ENCODE results near the gene PM20D1.
A peak's percentile ranks its signal among the peaks of the same experiment; 100 is the strongest.
"Not testable (repeated sequence)": the region's sequence is repeated elsewhere in the genome, so short reads cannot be mapped to it uniquely, and the experiment has no call there.

The PM20D1 gene

DNA sequence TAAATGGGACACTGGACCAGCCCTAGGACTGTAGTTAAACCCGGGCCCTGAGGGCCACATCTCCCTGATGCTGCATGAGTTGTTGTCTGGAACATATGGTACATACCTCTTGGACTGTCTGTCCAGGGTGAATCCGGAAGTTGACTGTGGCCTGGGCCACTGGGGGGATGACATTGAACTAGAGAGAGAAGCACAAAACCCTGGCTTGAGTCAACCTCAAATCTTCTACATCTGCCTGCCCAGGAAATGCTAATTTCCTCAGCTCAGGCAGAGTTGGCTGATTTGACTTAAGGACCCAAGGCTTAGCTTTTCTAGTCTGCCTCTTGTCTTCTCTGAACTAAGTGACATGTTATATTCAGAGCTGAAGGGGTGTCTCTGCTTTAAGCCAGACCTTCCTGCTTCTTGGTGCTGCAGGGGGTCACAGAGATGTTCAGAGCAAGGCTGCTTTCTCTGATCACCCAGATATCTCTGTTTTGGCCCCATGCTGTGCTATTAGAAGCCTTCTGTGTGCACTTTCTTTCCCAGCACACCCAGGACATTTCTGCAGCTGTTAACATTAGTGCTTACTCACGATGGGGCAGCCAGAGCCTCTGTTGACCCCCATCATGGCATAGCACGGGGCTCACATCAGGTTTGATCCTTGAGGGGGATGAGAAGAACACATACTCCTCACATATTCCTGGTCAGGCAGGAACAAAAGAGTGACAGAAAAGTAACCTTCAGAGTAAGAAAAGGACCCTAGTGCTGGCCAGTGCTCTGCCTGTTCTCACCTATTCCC lies 9.6 kb downstream of the PM20D1 start:
- DNase-seq, result no peak

DNA sequence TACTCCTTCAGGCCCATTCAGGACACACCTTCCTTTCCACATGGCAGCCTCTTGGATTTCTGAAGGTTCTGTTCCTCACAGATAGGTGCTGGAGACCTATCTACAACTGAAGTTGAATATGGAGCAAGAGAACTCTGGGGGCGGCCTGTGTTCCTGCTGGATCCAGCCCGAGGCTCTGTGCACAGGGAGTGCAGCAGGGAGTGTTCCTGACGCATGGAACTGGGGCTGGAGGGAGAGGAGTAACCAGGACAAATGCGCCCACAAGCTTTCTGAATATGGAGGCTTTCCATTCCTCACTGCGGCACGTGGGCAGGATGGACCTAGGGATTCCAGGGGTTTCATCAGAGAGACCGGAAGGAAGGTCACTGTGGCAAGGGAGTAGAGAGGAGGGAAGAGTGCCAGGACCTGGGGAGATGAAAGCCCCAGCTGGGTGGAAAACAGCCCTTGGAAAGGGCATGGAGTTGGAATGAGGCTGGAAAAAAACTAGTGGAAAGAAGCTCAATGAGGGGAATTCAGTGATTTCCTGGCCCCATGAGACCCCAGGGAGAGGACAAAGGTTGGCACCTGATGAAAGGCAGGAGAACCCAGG lies 12.5 kb downstream of the PM20D1 start:
- no peak for DNase-seq

DNA sequence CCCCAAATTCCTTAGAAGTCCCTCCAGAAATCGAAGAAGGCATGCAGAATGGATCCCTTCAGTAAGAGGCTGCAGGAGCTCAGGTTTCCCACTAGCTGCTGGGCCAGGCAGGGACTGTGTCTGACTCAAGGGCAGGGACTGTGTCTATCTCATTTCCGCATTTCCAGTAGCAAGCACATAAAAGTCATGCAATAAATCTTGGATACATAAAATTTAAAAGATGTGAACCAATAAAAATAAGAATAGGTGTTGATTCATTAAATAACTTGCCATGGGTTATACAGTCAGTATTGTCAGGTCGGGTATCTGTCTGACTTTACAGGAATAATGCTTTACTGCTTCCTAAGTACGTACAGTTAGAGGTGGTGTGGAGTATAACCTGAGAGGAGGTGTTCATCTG lies 15.2 kb downstream of the PM20D1 start:
- no peak for DNase-seq

DNA sequence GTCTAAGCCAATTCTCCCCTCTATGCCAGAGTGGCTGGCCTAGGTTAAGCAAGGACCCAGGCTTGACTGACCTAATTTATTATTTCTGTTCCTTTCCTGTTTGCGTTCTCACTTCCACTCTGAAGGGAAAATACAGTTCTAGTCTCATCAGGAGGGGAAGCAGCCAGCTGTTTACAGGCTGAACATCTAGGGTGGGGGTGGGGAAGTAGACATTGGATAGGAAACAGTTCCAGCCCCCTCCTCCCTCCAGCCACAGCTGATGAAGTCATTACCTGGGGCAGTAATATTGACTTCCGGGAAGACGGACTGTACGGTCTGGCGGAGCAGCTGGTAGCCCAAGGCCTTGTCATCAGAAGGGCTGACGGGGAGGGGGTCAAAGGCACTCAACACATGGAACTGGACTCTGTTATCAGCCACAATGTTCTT lies 17.6 kb downstream of the PM20D1 start:
- DNase-seq, result no peak

DNA sequence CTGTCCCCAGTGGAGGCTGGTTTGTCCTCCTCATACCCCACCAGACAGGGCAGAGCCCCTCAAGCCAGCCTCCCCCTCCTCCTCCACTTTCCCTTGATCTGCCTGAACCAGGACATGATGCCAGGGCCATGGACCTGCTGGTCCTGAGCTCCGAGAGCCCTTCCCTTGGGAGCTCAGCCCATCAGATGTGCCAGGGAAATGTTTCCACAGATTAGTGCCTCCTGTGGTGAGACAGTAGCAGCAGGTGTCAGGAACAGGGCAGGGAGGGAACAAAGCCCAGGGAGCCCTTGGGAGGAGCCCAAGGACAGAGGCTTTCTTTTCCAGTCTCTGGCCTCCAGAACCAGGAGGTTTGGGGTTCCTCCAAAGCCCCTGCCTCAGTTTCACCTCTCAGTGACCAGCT lies 22.3 kb downstream of the PM20D1 start:
- no peak for DNase-seq

DNA sequence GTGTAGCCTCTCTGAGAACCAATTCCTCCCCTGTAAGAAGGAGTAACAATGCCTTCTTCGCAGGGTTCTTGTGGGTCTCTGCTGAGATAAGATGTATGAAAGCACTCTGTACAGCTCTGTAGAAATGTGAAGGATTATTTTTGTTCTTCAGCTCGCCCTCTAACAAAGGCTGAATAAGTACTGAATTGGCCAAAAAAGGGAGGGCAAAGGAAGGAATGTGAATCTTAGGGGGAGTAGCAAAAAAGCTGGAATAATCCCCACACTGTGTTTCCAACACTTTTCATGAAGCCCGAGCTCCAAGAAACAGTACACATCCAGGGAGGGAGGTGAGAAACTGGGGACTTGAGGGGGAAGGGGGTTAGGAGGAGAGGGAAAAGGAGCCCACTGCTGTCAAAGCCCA lies 22.9 kb downstream of the PM20D1 start:
- DNase-seq, result no peak

DNA sequence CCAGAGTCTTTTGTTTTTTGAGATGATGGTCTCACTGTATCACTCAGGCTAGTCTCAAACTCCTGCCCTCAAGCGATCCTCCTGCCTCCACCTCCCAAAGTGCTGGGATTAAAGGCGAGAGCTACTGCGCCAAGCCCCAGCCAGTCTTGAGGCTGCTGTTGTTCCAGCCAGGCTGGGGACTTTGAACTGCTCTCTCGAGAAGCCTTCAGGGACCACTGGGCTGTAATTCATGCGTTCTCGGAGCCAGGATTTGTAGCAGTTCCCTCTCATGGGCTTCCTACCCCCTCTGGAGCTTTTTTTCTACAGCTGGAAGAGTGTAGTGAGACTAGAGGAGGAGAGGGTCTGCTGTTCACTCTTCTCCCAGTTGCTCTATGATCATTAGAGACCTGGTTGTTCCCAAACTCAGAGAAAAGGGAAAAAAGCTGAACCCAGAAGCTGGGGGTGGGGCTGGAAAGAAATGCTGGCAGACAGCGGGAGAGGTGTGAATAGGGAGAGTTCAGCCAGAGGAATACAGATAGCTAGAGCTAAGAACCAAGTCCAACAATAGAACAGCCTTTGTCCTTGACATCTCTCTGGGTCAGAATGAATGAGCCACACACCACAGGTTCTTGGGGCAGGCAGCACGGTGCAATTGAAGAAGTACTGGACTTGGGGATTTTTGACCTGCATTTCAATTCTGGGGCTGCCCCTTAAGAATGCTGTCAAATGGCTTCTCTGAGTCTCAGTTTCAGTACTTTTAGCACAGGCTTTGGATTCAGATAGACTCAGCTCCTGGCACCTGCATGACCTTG lies 23.7 kb downstream of the PM20D1 start:
- no peak for DNase-seq

DNA sequence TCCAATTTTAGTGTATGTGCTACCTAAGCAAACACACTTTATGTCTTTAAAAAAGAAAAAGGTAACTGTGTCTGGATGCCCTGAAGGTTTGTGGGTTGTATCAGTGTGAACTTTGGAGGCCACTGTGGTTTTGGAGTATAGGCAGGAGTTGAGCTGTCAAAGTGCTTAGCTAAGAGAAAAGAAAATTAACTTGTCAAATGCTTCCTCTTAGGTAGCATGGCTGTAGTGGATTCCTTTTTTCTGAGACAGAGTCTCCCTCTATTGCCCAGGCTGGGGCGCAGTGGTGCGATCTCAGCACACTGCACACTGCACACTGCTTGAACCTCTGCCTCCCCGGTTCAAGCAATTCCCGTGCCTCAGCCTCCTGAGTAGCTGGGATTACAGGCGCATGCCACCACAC lies 25.8 kb downstream of the PM20D1 start:
- no peak for DNase-seq

DNA sequence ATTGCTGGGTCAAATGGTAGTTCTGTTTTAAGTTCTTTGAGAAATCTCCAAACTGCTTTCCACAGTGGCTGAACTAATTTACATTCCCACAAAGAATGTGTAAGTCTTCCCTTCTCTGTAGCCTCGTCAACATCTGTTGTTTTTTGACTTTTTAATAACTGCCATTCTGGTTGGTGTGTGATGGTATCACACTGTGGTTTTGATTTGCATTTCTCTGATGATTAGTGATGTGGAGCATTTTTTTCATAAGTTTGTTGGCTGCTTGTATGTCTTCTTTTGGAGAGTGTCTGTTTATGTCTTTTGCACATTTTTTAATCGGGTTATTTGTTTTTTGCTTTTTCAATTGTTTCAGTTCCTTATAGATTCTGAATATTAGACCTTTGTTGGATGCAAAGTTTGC lies 26.7 kb downstream of the PM20D1 start:
- not testable (repeated sequence) for DNase-seq

DNA sequence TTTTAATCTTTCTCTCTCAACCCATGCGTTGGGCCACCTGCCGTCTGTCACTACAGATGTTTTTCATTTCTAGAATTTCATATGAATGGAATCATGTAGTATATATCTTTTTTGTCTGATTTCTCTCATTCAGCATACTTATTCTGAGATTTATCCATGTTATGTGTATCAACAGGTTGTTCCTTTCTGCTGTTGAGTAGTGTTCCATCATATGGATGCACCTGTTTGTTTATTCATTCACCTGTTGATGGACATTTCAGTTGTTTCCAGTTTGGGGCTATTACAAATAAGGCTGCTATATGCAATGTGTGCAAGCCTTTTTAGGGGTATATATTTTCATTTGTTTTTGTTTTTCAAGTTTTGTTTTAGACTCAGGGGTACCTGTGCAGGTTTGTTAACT lies 27.5 kb downstream of the PM20D1 start:
- no peak for DNase-seq

DNA sequence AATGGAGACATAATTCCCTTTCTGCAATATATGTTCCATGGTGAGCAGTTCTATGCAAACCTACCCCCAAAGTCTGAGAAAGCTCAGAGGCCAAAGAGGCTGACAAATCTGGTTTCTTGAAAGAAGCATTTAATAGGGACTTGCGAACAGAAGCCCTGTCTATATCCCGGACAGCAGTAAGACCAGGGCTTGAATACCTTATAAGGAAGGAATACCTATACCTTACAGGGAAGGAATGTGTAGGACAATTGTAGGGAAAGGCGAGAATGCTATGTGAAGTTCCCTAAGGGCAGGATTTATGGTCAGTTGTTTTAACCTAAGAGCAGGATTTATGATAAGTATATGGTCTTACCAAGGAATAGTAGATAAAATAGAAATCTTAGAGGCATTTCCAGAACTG lies 31.9 kb downstream of the PM20D1 start:
- no peak for DNase-seq

DNA sequence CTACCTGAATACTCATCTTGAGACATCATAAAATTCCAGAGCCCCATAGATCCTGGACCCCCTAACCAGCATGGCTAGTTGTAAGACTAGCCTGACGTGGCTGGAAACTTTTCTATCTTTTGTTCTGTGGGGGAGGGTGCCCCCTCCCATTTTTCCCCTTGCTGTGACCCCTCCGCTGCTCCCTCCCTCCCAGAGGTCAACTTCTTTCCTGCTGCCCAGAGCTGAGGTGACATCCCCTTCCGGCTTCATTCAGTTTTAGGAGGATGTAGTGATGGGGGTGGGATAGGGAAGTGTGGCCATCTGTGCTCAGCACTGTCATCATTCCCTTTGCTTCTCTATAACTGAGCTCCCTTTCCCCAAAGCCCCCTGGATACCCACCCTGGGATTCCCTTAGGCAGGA lies 32.6 kb downstream of the PM20D1 start:
- DNase-seq, result no peak

DNA sequence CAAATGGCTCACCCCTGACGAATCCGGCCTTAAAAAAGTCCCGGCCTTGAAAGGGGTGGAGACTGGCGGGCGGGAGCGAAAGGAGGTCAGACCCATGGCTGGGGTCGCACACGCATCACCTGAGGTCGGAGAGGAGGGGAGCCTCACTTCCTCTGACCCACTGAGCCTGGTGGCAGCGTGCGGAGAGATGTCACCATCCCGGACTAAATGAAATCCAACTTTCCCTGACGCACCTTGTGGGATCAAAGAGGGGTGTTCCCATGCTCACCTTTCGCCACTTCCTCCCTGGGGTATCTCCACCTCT lies 36.2 kb downstream of the PM20D1 start:
- no peak for DNase-seq

DNA sequence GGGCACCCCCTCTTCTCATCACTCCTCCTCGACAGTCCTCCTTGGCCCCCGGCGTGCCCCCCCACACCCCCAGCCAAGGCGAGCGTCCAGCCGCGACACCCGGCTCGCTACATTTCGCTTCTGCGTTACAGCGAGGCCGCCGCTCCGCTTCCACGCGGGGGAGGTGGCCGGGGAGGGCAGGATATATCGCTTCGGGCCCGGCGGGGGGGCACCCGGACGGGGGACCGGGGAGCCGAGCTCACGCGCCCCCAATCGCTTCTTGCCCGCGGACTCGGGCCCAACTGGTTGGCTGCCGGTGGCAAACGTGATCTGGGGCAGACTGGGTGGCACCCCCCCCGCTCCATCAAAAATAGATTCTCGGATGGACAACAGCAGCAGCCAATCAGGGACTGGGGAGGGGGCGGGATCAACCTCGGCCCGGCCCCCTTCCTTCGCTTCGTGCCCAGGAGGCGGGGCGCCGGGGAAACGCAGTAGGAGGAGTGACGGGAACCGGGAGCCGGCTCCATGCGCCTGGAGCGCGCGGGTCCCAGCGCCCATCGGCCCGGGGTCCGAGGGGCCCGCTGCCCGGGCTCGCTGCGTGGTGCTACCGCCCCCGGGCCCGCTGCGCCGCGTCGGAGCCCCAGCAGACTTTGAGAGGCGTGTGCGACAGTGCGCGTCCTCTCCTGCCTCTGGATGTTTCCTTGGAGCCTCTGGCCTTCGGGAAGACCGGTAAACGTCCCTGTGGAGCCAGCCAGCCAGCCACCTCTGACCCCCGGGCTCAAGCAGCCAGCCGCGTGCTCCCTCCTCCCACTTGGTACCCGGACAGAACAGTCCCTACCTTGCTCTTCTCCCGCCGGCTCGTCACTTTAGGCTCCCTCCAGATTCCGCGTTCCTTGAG lies 36.8 kb downstream of the PM20D1 start, which contains the start of gene SLC41A1:
TSS of gene SLC41A1 (minus strand) at position 321 of the 877 bp plus-strand sequence. CDS start 2,757 bp downstream, outside the sequence.
- DNase-seq, result peak; percentile 94 to 97

DNA sequence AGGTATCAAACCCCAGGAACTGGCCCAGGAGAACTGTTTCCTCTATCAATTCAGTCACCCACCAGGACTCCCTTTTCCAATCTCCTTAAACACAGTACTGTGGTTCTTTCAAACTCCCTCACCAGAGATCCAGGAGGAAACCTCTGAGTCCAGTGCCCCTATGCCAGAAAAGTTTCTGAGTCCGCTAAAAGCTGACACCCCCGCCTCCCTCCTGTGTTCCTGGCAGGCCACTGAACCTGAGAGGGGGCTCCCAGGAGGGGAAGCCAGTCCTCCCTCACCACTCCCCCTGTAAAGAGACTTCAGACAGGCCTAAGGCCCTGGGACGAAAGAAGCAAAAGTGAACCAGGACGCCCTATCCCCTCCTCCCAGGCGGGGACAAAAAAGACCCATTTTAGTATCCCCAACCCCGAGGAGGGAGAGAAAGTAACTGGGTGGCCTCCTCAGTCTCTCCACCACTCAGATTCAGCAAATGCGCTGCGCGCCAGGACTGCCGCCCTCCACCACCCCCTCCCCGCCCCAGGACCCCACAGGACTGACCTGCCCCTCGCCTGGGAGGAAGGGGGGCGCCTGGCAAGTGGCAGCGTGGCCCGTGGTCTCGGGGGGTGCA lies 37.6 kb downstream of the PM20D1 start:
- DNase-seq, result peak; percentile 29 to 49

DNA sequence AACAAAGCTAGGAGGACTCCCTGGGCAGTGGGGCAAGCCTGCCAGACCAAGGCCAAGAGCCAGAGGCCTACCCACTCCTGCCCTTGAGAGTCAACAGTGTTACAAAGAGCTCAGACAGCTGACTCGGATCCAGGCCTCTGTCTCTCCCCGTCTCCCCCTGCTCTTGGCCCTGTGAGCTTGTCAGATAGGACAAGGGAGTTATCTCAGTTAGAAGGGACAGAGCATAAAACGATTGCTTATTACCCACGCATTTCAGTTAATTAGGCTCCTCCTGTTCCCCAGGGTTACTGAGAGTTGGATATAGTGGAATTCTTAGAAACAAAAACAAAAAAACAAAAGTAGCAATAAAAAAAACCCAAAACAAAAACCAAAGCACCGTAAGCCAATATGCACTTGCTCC lies 38.3 kb downstream of the PM20D1 start:
- peak; percentile 56 to 76 for DNase-seq

DNA sequence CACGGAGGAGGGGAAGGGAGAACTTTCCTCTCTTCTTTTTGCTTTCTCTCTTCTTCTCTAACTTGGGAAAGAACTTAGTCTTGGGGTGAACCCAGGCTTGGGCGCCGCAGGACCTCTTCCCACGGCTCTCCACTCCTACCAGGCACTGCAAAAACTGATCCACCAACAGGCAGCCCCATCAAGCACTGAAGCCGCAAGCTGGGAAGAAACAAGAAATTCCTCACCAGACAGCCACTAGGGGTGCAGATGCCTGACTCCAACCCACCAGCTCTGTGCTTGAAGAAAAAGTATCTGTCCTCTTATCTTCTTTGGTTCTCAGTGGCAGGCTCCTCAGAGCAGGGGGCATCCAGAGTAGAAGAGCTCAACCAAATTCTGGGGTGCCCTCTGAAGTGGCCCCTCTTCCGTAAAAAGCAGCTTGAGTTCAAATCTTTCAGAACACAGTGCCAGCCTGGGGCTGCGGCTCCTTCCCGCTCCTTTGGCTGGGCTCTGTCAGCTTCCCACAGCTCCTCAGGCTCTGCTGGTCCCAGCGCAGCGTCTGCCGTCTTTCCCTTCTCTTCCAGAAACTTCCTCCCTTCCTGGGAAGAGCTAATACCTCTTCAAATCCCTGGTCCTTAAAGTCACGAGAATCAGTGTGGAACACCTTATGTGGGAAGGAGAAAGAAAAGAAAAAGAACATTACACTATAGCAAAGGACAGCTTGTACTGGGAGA lies 39.3 kb downstream of the PM20D1 start:
- no peak for DNase-seq

DNA sequence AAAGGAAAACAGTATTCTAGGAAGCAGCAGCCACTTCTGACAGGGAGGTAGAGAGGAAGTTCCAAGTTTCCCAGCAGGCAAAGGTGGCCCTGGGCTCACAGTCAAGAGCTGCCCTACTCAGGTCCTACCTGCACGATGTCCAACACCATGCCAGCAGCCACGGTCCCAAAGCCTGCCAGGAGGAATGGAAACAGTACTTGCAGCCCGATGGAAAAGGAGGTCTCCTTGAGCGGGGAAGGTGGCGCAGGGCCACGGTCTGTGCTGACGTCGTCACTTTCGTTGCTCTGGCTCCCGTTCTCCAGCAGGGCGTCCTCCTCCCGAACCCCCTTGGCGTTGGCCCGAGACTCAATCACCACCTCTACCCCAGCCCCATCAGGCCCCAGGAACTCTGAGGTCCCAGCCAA lies 40.0 kb downstream of the PM20D1 start:
- no peak for DNase-seq

DNA sequence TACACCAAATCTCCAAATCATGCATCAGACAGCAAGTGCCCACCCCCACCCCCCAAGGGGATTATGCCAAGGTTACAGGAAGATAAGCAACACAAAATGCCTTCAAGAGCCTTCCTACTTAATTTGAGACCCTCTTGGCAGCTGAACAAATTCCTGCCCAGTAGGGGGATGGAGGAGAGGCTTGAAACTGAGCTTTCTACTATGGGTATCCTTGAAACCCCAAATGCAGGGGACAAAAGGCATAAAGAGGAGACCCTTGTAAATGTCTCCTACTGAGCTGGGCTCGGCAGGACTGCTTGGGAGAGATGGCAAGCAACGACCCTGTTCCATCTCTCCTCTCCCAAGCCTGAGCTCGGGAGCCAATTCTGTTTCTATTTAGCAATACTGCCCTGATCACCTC lies 40.5 kb downstream of the PM20D1 start:
- DNase-seq, result no peak

DNA sequence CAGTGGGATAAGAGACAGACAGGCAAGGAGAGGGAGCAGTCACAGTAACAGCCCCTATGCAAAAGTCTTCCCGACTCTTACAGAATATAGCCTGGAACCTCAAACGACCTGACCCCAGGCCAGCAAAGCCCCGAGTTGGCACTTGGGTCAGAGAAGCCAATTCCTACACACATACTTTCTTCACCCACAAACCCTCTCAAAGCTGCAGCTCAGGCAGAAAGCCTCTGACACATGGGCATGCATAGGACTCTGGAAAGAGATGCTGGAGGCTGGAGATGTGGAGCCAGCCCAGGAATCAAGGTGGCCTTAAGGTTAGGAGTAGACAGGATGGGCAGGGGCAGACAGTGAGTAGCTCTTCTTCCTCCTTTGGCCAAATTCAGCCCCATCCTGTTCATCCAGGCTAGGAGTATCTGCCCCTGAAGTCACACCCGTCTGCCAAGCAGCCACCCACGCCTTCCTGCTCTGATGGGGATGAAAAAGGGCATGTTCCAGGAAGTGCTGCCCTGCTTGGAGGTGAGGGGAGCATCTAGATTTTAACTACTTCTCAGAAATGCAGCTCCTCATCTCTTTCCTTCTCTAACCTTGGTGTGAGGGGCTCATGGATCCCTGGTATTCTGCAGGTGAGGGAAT lies 44.7 kb downstream of the PM20D1 start:
- DNase-seq, result no peak

DNA sequence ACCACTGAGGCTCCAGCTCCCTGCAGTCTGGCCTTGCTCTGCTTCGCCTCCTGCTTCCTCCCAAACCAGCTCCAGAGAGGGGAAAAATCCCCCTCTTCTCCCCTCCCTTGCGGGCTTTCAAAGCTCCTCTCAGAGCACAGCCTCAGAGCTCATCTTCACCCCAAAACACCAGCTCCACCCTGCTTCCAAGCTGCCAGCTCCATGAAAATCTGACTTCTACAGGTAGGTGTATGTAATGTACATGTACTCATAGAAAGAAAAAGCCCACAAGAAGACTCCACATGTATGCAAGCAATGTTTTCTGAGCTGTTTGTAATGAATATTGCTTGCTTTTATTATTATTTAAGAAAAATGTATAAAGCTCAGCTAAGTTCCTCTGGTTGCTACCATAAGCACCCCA lies 45.3 kb downstream of the PM20D1 start:
- DNase-seq, result no peak
